ENCODE results near the gene MTAP.

Gene MTAP

DNA sequence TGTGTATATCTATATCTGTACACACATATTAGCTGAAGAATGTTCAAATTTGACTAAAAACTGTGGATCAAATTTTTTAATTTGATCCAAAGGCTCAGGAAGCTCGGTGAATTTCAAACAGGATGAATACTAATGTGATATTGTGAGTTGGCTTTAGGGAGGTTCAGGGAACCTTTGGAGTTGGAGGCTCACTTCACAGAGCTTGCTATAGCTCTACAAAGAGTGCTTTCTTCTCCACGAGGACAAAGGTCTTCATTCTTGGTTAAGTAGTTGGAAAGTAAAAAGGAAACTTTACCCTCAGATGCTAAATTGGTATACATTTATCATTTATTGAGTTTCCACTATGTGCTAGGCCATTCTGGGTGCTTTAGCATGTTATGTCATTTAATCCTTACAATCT, 36.3 kb upstream of the MTAP start:
- TF ChIP-seq, protein P1, sequence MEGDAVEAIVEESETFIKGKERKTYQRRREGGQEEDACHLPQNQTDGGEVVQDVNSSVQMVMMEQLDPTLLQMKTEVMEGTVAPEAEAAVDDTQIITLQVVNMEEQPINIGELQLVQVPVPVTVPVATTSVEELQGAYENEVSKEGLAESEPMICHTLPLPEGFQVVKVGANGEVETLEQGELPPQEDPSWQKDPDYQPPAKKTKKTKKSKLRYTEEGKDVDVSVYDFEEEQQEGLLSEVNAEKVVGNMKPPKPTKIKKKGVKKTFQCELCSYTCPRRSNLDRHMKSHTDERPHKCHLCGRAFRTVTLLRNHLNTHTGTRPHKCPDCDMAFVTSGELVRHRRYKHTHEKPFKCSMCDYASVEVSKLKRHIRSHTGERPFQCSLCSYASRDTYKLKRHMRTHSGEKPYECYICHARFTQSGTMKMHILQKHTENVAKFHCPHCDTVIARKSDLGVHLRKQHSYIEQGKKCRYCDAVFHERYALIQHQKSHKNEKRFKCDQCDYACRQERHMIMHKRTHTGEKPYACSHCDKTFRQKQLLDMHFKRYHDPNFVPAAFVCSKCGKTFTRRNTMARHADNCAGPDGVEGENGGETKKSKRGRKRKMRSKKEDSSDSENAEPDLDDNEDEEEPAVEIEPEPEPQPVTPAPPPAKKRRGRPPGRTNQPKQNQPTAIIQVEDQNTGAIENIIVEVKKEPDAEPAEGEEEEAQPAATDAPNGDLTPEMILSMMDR (IDR thresholded peaks at IDR 0.05) = no peak
- no peak for DNase-seq (ENCODE audit: low spot score)
- Histone ChIP-seq H3K4me3 (no peak overlapping the region), H3K27ac (no peak overlapping the region)

DNA sequence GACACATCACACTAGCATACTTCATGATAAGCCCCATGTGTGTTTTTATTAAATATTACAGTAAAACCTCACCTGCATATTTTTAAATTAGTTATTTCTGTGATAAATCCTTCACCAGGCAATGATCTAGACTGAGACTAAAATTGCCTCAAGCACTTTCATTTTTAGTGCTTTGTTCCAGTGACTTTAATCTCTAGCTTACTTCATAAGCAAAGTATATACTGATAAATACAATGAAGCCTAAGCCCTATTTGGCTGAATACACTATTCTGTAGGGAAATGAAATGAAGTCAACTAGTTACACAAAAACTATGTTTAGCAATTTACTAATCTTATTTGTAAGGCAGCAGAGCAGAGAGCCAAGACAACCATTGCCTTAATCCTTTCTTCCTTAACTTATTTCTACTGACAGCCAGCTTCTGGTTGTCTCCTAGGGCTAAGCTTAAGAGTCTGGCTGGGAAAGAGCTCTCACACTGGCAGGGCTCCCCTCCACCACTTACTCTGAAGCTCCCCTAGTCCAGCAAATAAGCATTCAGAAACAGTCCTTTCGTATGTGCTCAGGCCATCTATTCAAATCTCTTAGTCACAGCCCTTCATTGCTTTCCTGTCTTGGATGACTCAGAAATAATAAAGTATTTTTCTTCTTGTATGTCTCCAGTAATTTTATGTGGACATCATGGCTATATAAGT, 31.4 kb upstream of the MTAP start:
- TF ChIP-seq, protein P1 (IDR thresholded peaks at IDR 0.05) = no peak
- H3K4me3 ChIP-seq = no peak overlapping the region
- DNase-seq (ENCODE audit: low spot score) = no peak
- H3K27ac ChIP-seq = peak overlapping the region in 1 of 2 donors; percentile 5

DNA sequence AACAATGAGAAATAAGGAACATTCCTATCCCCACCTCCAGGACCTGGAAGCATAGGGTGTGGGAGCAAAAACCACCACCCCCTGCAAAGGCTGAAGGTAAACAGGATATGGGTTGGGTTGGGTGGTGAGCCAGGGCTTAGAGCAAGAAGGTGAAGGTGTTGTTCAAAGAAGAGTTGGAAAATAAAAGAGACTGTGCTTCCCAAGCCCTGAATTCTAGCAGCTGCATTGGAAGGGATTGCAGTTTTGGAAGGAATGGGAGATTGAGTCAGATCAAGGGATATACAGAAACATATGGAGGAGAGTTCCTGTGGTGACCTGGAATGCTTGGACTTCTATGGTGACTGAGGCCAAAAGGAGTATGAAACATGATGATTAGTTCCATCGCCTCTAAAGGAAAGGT, 24.7 kb upstream of the MTAP start:
- H3K27ac ChIP-seq = no peak overlapping the region
- TF ChIP-seq, protein P1 (IDR thresholded peaks at IDR 0.05) = no peak
- no peak overlapping the region for H3K4me3 ChIP-seq
- no peak for DNase-seq (ENCODE audit: low spot score)

DNA sequence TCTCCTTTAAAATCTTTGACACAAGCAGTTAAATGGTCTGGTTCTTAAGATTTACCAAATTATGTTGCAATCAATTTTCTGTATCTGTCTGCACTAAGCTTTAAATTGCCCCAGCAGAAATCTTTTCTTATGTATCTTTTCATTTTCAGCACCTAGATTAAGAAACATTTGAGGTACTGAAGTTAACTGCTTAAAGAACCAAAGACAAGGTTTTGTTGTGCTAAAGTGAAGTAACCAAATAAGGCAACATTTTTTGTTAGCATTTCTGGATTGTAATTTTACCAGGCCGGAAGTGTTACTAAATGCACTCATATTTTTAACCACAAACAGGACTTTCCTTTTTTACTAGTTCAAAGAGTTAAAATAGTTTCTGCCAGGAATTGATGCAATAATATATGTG, 24.1 kb upstream of the MTAP start:
- DNase-seq (ENCODE audit: low spot score) = no peak
- TF ChIP-seq, protein P1 (IDR thresholded peaks at IDR 0.05) = no peak
- H3K27ac ChIP-seq = no peak overlapping the region
- H3K4me3 ChIP-seq = no peak overlapping the region

DNA sequence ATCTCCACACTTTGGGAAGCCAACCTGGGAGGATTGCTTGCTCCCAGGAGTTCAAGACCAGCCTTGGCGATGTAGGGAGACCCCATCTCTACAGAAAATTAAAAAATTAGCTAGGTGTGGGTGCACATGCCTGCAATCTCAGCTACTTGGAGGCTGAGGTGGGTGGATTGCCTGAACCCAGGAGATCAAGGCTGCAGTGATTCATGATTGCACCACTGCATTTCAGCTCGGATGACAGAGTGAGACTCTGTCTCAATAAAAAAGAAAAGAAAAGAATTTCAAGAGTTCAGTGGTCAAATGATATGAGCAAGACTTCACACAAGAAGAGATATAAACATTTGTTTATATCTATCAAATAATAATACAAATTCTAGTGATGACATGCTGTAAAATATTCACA, 23.0 kb upstream of the MTAP start:
- Histone ChIP-seq H3K4me3 (no peak overlapping the region), H3K27ac (no peak overlapping the region)
- no peak for DNase-seq (ENCODE audit: low spot score)
- TF ChIP-seq, protein P1 (IDR thresholded peaks at IDR 0.05) = no peak

DNA sequence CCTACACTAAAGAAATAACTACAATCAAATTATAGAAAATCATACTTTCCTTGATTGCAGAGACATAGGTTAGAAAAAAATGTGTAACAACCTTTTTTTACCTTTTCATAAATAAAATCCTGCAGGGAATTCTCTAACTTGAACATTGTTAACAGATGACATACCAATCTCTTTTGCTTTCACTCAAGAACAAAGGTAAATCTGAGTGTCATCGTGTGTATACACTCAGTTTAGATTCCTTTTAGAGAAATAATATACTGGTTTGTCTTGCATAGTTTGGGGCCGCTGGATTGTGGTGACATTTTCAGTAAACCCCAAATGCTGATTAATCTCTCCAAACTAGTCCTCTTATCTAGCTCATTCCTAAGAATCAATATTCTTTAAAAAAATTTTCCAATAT, 20.8 kb upstream of the MTAP start:
- H3K4me3 ChIP-seq = no peak overlapping the region
- TF ChIP-seq, protein P1 (IDR thresholded peaks at IDR 0.05) = no peak
- H3K27ac ChIP-seq = no peak overlapping the region
- DNase-seq (ENCODE audit: low spot score) = no peak

DNA sequence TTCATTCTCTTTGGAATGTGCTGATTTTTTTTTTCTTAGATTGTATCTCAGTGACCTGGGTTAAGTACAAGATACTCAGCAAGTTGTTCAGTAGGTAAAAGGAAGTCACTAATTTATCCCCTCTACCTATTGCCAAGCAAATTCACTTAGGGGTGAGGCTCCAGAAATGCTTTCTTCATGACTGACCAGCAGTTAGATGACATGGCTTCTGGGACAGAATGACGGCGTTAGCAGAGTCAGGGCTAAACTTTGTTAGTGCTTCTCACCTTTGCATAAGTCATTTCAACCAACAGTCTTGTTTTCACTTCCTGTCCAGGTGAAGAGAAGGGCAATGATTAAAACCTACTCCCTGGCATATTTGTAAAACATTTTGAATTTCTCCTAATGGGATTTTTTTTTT, 20.2 kb upstream of the MTAP start:
- Histone ChIP-seq H3K27ac (no peak overlapping the region), H3K4me3 (no peak overlapping the region)
- TF ChIP-seq, protein P1 (IDR thresholded peaks at IDR 0.05) = no peak
- DNase-seq (ENCODE audit: low spot score) = no peak

All from coronary artery (tissue), 2 donors.